RPMI8226 (cell line): Measurements from ENCODE around the gene DCLK2.

Experiments
- DNase-seq: peaks from one replicate; pipeline ENCODE4 v3.0.0-alpha.2; 2015

The DCLK2 gene

DNA sequence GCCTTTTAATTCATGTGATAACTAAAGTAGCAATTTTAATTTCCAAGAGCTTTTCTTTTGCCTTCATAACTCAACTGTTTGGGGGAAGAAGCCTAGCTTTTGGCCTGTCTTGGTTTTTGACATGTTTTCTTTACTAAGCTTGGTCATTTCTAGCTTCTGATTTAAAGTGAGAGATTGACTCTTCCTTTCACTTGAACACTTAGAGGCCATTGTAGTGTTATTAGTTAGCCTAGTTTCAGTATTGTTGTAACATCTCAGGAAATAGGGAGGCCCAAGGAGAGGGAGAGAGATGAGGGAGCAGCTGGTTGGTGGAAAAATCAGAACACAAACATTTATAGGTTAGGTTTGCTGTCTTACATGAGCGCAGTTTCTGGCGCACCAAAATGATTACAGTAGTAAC is 44.8 kb downstream of the DCLK2 start:
- DNase-seq: no peak

DNA sequence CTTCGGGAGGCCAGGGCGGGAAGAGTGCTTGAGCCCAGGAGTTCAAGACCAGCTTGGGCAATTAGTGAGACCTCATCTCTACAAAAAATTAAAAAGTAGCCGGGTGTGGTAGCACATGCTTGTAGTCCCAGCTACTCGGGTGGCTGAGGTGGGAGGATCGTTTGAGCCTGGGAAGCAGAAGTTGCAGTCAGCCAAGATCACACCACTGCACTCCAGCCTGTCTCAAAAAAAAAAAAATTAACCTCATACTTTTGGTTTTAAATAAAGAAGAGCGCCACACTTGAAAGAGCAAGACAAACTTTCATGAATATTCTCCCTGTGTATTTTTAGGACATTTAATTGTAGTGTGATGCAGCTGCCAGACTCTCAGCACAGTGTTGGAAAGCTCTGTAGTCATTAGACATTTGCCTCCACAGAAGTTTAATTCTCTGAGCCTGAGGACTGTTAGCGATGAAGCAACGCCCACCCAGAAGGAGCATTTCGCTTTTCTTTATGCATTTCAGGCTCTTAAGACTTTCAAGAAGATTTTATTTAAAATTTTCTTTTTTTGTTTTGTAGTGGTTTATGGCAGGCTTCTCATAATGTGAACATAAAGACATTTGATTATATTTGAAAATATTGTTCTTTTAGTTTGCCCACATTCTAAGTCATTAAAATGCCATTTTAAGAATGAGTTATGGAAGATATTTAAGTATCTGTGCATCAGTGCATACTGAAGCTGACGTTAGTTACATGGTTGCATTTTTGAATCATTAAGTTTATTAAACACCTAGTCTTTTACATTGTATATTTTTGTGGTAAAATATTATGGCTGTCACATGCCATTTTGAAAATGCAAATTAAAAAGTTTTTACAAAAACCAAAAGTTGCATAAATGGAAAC is 45.8 kb downstream of the DCLK2 start:
- DNase-seq: no peak

DNA sequence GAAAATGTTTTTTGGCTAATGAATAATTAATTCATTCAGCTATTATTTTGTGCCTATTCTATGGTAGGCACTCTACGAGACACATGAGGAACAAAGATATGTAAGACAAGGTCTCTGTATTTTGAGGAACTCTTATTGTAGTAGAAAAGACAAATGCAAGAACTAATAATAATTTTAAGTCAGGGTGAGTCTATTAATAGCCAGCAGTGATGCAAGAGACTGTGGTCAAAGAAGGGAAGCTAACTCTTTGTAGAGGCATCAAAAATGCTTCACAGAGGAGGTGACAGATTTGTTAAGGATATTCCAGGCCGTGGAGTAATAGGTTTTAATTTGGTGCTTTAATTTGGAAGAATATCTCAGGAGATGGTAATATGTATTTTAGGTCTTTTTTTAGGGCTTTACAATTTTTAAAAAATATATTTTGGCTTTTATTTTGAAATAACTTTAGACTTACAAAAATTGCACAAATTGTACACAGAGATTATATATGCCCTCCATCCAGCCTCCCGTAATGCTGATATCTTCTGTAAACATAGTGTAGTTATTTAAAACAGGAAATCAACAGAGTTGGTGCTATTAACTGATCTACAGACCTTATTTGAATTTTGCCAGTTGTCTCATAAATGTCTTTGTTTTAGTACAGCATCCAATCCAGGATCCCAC is 48.1 kb downstream of the DCLK2 start:
- DNase-seq: peak; percentile 13

DNA sequence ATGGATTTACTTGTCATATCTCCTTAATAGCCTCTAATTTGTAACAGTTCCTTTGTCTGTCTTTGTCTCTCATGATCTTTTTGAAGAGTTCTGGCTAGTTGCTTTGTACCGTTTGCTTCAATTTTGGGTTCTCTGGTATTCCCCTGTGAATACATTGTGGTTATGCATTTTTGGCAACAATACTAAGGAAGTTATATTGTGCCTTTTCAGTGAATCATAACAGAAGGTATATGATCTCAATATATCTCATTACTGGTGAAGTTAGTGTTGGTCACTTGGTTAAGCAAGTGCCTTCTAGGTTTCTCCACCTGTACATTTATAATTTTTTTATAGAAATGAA is 48.6 kb downstream of the DCLK2 start:
- DNase-seq: no peak

DNA sequence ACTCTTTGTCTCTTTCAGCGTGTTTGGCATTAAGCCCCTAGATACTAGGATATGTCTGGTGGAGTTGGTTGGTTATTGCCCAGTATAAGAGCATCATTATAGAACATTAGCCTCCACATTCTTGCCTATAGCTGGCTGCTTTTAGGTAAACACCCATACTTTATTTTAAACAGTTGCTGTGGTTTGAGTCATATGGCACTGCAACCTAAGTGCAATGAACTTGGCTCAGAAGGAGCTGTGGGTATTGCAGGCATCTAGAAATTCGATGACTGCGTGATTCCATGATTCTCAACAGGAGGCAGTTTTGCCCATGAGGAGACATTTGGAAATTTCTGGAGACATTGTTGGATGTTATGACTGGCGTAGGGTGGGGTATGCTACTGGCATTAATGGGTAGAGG is 49.5 kb downstream of the DCLK2 start:
- no peak for DNase-seq

DNA sequence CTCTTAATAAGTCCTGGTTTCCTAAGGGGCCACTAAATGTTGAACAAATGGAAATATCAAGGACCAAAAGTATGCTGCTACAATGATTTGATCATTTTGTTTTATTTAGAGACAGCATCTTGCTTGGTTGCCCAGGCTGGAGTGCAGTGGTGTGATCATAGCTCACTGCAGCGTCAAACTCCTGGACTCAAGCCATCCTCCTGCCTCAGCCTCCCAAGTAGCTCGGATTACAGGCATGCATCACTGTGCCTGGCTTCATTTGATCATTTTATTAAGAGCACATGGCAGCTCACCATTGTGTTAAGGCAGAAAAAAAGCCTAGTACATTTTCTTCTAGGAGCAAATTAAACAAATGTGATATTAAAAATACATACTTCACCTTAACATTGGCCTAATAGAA is 52.7 kb downstream of the DCLK2 start:
- DNase-seq: no peak

DNA sequence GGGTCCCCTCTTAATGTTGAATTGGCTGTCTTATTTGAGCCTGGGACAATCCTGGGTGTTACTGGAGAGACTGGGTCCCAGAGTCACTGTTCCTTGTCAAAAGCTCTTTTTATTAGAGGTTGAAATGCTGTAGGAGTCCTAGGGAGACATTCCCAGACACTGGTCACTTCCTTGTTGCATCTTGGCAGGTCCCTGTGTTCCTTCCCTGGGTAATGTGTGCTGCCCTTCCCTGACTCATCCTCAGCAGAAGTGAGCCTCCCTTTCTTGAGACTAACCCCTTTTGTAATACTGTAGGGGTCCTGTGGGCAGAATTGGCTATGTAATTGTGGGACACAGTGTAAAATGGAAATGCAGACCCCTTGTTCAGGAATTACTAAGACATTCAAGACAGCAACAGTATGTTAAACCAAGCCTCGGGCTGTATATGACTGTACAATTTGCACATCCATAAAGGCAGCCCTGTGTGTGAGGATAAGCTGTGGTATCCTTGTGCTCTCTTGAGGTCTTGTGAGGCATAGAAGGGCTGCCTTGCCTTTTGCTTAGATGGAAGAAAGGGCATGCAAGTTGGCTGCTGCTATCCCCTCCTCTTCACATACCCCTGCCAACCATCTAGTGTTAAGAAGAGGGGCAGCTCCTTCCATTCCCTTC is 53.5 kb downstream of the DCLK2 start:
- DNase-seq: no peak

DNA sequence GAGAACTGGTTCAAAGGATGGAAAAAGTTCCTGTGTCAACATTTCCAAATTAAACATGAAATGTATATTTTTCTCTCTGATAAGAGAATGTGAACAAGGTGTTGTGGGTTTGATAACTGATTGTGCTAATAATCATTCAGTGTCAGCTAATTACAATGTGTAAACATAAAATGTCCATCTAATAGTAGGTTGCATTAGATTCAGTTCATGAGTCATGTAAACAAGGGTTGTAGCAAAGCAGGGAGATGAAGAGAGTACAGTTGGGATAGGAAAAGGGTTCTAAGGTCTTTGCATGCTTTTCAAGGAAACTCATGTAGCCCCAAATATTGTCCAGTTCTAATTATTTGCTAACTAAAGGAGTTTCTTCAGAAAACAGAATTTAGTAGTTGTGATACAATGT is 55.4 kb downstream of the DCLK2 start:
- no peak for DNase-seq

DNA sequence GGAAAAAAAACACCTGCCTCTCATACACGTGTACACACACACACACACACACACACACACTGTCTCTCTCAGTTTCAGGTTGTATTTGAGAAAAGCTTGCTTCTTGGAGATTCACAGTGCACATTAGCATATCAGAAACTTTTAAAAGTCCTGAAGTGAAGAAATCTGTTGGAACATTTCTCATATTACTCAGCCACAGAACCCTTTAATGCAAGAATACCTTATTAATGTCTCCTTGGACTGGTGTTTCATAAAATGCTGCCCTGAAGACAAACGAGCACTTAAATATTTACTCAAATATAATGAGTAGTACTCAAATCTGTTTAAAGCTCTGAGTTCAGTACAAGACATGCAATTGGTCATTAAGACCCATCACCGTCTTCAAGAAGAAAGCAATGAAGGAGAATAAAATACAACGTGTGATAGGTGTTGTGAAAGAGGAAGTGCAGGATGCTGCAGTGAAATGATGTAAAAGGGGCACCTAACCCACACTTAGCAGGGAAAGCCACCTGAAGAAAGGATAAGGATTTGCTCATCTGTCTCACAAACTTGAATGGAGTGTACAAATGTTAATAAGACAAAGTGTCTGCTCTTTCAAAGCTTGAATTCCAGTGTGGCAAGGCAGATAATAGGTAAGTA is 57.0 kb downstream of the DCLK2 start:
- no peak for DNase-seq

DNA sequence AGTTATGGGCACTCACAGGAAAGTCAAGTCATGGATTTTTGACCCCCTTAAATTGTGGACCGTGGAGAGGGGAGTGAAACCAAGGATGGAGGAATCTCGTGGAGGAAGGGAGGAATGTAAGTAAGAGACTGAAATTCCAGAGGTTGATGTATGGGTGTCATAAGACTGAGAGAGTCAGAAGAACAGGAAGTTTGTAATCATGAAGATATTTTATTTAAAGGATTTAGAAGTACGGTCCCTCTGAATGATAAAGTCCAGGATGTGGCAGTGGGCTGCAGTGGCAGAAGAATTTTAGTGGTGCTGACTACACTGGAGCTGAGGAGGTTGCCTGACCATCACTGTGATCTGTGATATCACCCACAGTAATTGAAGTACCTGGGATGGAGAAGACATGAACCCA is 57.8 kb downstream of the DCLK2 start:
- DNase-seq: no peak

DNA sequence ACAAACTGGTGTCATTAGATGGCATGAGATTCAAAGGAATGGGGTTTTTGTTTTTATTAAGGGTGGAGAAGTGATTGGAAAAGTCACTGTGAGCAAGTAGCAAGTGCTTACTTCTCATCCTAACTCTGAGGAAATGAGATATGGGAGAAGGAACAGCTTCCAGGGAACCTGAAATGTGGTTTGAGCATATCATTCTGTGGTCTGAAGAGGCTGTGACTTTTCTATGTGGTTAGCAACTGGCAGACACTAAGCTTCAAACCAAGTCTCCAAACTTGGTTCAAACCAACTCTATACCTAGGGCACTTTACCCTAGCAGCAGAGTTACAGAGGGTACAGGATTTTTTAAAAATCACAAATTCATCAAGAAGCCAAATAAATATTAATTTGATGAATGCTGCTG is 58.2 kb downstream of the DCLK2 start:
- DNase-seq: no peak

DNA sequence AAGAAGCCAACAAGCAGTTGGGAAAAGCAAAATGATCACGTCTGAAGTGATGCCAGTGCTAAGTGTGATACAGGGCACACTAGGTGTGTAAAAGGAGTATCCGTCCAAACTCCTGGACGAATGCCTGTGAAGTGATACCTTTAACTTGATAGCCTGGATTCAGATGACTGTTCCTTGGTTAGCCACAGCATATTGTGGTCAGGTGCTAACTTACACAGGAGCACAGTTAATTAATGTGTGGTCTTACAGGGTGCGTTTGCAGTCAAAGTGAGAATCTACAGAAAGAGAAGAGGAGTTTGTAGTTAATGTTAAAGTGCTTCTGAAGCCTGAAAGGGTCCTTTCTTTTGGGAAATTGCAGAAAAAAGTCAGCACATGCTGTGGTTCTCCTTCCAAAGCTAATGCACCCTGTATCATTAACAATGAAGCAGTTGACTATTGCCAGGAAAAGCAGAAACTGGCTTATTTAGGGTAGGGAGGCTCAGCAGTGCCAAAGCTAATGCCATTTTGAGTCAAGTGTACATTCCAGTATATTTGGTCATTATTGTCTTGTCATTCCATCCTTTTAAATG is 61.1 kb downstream of the DCLK2 start:
- DNase-seq: no peak

DNA sequence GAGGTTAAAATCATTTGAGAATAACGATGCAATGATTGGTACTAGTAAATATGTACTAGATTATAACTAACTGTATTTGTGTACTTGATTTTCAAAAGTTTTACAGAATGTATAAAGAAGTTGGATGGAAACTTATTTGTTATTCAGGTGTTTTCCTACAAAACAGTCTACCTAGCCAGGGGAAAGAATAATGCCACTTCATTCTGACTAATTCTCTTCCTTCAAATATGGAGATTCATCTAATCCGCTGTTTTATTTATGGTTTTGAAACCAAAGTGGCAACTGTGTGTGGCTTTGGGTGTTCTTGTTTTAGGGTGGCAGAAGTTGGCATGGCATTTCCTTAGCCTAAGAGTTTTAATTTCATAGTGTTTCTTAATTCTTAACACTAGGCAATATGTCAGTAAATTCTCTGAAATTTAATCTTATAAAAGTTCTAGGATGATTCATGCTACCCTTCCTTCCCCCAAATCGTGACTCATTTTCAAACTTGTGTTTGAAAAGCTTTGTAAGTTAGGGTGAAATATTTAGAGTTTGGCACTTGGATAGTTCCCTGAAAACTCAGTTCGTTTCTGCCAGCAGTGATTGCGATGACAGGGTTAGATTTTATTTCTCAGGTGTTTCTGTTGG is 62.6 kb downstream of the DCLK2 start:
- peak; percentile 10 for DNase-seq

DNA sequence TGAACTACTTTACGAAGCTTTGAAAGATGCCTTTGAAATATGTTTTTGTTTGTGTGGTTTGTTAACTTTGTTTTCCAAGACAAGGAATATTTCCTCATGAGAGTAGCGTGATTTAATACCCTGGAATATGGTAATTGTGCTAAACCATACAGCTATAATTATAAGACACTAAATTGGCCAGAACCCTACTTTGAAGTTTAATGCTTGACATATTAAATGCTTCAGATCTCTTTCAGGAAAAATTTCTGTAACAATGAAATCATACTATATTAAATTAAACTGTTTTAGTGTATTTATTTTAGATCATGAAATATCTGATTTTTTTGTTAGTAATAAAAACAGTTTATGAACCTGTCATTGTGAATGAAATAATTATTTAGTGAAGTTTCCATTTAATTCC is 63.5 kb downstream of the DCLK2 start:
- no peak for DNase-seq

DNA sequence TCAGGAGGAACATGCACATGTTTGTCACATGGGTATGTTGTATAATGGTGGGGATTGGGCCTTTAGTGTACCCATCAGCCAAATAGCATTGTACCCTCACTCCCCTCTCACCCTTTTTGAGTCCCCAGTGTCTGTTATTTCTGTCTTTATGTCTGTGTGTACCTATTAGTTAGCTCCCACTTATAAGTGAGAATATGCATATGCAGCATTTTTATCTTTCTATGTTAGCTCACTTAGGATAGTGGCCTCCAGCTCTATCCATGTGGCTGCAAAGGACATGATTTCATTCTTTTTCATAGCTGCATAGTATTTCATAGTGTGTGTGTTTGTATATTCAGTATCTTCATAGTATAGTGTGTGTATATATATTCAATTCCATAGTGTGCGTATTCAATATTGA is 64.6 kb downstream of the DCLK2 start:
- no peak for DNase-seq

DNA sequence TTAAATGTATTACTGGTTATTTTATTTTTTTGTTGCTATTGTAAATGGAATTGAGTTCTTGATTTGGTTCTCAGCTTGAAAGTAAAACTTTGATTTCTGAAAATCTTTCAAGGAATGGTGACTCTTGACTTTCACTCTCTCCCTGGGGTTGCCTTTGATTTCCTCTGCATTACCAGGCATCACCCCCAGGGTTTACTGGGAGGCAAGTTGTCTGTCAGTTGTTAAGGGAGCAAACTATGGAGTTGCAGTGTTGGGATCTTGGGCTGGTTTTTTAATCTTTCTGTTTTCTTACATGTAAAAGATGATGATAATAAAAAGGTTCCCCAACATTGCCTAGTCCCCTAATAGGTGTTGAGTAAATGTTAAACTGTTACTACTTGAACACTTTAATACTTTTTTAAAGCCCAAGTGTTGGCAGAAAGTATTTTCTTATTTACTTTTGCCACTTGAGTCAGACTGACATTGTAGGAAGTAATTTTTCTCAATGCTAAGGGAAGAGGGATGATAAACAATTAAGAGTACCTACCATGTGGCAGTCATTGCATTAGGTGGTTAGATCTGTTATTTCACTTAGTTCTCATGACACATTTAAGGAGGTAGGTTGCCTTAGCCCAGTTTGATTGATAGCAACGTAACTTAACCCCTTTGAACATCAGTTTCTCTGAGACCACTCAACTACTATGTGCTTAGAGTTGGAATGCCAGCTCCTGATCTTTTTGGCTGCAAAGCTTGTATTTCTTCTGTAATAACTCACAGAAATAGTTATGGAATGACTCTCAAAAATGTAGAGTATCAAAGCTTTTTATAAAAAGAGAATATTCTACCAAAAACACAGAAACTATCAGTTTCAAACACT is 67.1 kb downstream of the DCLK2 start:
- DNase-seq: no peak

DNA sequence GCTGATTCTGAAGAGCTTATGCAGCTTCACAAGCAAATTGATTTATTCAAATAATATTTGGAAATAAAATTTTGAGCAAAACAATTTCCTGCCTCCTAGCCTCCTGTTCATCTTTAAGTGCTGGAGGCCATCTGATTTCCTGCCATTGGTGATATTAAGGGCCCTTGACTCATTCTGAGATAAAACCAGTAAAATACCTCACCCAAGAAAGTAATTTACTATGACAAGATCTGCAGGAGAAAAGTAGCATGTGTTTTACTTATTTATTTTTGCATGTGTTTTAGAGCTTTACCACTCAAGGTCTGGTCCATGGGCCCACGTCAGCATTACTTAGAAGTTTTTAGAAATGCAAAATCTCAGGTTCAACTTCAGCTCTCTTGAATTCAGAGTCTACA is 67.7 kb downstream of the DCLK2 start:
- DNase-seq: no peak

DNA sequence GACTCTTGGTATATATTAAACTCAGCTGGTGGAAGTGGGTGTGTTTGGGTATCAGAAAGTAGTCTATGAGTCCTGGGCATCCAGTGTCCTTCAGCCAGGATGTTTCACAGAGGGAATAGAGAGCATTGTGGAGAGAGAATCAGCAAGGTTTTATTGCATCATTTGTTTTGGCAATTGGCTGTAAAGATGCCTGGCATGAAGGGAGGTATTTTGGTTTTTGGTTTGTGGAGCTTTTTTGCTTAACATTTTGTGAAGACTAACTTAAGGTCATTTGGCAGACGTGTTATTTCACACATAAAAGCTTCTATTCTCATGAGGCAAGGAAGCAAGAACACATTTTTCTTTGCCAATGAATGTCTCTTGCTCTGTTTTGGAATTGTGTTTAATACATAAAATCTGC is 71.1 kb downstream of the DCLK2 start:
- DNase-seq: no peak

DNA sequence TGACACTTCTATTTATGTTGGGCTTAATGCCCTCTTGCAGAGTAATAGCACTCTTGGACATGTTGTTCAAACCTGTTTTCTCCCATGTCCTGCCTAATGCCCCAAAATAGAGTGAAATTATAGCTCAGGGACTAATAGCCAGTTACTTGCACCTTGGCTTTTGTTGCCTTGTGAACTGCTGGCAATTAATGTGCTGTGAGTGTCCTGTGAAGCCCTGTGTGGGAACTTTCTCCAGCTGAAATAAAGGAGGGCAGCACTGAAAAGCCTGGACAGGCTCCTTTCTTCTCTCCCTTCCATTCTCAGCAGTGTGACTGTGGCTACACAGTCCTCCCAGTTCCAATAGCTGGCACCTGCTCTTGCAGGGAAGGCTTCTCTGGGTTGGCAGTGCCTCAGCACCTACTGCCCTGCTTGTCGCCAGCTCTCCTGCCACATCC is 72.4 kb downstream of the DCLK2 start:
- no peak for DNase-seq

DNA sequence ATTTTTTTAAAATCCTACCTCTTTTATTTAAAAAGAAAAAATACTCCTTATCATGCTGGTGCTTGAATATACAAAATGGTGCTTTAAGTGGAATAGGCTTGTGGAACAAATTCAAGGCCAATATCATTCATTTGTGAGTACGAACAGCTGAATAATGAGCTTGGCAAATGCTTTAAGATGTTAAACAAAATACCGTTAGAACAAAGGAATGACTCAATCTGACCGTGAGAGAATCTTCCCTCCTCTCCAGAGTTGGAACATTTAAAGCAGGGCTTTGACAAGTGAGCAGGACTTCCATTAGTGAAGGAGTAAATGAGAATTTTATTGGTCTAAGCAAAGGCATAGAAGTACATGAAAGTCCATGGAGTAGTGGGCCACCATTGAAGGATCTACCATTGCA is 74.5 kb downstream of the DCLK2 start:
- DNase-seq: no peak

DNA sequence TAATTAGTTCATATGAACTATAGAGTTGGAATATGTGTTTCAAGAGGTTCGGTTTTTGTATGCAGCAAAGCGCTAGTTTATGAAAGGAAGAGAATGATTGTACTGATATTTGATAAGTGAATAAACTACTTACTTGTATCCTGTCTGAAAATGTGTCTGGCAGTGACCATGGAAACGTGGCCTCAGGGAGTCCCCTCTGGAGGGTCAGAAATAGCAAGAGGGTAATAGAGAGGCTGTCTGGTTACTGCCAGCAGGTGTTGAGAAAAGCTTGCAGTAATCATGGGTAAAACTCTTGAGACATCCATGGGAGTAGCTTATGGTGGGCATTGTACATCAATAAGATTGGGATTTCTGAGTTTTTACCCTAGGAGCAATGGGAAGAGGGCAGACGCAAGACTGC is 77.1 kb downstream of the DCLK2 start:
- no peak for DNase-seq

DNA sequence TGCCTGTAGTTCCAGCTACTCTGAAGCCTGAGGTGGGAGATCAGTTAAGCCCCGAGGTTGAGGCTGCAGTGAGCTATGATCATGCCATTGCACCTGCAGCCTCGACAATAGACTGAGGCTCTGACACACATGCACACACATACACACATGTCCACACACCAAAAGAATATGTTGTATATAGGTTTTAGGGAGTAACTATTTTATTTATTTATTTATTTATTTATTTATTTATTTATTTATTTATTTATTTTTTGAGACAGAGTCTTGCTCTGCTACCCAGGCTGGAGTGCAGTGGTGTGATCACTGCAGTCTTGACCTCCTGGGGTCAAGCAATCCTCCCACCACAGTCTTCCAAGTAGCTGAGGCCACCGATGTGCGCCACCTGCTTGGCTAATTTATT is 78.3 kb downstream of the DCLK2 start:
- DNase-seq: no peak
